Measurements from ENCODE around the gene CSRP2.

Gene CSRP2

GRCh38 chr12:76878899-76879709, at the start of gene CSRP2:
Gene CSRP2, minus strand, starts transcription at chr12:76879019. Its CDS starts 12,759 bp downstream, at chr12:76866260.
- H3K4me3 ChIP-seq (ENCODE audit: low read depth, low read length) = peak within 1 kb of the TSS; percentile 73
- TF ChIP-seq CTCF (IDR thresholded peaks at IDR 0.05; ENCODE audit: low read depth, low read length) = 0 out of 2 replicates have a peak, but pooled peaks have one; percentile 19

DNA sequence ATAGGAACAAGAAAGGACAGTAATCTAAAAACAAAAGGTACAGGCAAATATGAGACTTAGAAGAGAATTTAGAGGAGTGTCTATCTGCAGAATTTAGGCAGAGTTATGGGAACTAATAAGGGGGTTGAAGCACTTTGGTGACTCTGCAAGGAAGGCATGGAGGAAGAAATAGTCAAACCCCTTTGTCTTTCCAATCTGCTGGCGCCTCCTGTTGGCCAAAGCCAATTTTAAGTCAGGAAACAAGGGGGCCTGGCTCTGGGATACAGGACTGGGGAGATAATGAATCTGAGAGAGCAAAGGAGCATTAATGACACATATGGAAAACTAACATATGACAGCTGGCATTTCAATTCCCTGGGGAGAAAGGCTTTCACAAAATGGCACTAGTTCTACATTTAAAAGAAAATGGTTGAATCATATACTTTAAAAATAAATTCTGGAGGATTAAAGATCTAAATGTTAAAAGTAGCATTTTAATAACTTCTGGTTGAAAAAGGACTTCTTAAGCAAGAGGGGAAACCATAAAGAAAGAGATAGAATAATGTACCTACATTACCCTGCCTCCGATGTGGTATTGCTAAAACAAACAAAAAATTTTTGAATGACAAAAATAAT, 48.5 kb upstream of the CSRP2 start:
- no peak overlapping the region for H3K4me3 ChIP-seq (ENCODE audit: low read depth, low read length)
- TF ChIP-seq CTCF (IDR thresholded peaks at IDR 0.05; ENCODE audit: low read depth, low read length) = peak; percentile 61

DNA sequence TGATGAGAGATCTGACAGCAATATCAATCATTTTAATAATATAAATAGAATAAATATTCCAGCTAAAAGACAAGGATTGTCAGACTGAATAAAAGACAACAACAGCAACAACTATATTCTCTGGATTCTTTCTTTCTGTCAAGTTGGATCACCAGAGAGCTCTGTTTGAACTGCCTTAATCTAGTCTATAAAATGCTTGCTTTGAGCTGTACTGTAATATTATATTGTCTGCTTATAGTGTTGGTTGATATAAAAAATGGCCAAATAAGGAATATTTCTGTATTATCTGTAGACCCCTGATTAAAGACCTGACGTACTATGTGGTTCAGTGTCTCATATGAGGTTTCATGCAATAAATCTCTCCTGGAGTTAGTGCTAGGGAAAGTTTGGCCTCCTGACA, 46.3 kb upstream of the CSRP2 start:
- TF ChIP-seq CTCF (IDR thresholded peaks at IDR 0.05; ENCODE audit: low read depth, low read length) = no peak
- no peak overlapping the region for H3K4me3 ChIP-seq (ENCODE audit: low read depth, low read length)

GRCh38 chr12:76922866-76923265, 44.0 kb upstream of the CSRP2 start:
- H3K4me3 ChIP-seq (ENCODE audit: low read depth, low read length) = no peak overlapping the region
- TF ChIP-seq CTCF (IDR thresholded peaks at IDR 0.05; ENCODE audit: low read depth, low read length) = no peak

GRCh38 chr12:76921891-76922664, 43.3 kb upstream of the CSRP2 start:
- no peak overlapping the region for H3K4me3 ChIP-seq (ENCODE audit: low read depth, low read length)
- TF ChIP-seq CTCF (IDR thresholded peaks at IDR 0.05; ENCODE audit: low read depth, low read length) = no peak

DNA sequence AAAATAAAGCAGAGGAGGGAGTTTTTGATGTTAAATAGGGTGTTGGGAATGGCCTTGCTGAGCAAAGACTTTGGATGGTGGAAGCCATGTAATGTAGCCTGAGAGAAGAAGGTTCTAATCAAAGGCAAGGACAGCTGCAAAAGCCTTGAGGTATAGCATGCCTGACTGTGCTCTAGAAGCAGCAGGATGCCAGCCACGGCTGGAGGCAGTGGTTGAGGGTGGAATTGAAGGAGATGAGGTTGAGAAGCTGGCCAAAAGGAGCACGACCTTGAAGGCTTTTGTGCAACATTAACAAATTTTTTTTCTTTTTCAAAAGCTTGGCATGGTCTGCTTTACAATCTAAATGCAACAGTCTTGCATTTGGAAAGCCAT, 42.3 kb upstream of the CSRP2 start:
- no peak overlapping the region for H3K4me3 ChIP-seq (ENCODE audit: low read depth, low read length)
- TF ChIP-seq CTCF (IDR thresholded peaks at IDR 0.05; ENCODE audit: low read depth, low read length) = no peak

Data from WI38 (cell line).